GM18858 (cell line): ENCODE results near the gene RBM10.

Experiments used
- ATAC-seq: cut with Tn5 transposase; IDR thresholded peaks from one replicate; pipeline ENCODE4 v1.9.1; 2021; ENCODE audit not compliant: unreplicated experiment

Gene RBM10

GRCh38 chrX:47197526-47197925, 52.5 kb downstream of the RBM10 start:
- no peak for ATAC-seq

- ATAC-seq = no peak
Measured at GRCh38 chrX:47198026-47198686, 53.1 kb downstream of the RBM10 start.

GRCh38 chrX:47198687-47199080, 53.7 kb downstream of the RBM10 start:
- no peak for ATAC-seq

GRCh38 chrX:47199286-47199685, 54.3 kb downstream of the RBM10 start:
- no peak for ATAC-seq

GRCh38 chrX:47200385-47201150, 55.5 kb downstream of the RBM10 start:
- no peak for ATAC-seq

GRCh38 chrX:47201345-47201944, 56.4 kb downstream of the RBM10 start:
- no peak for ATAC-seq

GRCh38 chrX:47202316-47202715, 57.3 kb downstream of the RBM10 start:
- ATAC-seq = no peak

- no peak for ATAC-seq
Measured at GRCh38 chrX:47202877-47203276, 57.9 kb downstream of the RBM10 start.

GRCh38 chrX:47204970-47205369, 59.9 kb downstream of the RBM10 start:
- no peak for ATAC-seq

GRCh38 chrX:47206316-47206715, 61.3 kb downstream of the RBM10 start:
- ATAC-seq = no peak

- no peak for ATAC-seq
Measured at GRCh38 chrX:47208108-47208507, 63.1 kb downstream of the RBM10 start.

GRCh38 chrX:47209508-47210238, 64.7 kb downstream of the RBM10 start:
- no peak for ATAC-seq

- no peak for ATAC-seq
Measured at GRCh38 chrX:47210661-47211425, 65.8 kb downstream of the RBM10 start.

GRCh38 chrX:47212381-47213293, 67.6 kb downstream of the RBM10 start:
- ATAC-seq = no peak

GRCh38 chrX:47214435-47215077, 69.5 kb downstream of the RBM10 start:
- no peak for ATAC-seq

GRCh38 chrX:47215291-47215900, 70.4 kb downstream of the RBM10 start:
- no peak for ATAC-seq

- no peak for ATAC-seq
Measured at GRCh38 chrX:47216393-47216925, 71.4 kb downstream of the RBM10 start.

GRCh38 chrX:47217121-47217851, 72.3 kb downstream of the RBM10 start:
- no peak for ATAC-seq
